ENCODE measurements around the gene IGFL4.

The IGFL4 gene

GRCh38 chr19:46036744-46037128, 4.1 kb downstream of the IGFL4 start:
- no peaks in the 10 kb centered on the region for H3K36me3 ChIP-seq (ENCODE audit: insufficient read depth, low read length)
- DNase-seq (no peak), ATAC-seq (ENCODE audit: insufficient read depth, low read depth) (no peak)
- H4K20me1 ChIP-seq (ENCODE audit: insufficient read depth, low read length) = no peaks in the 10 kb centered on the region
- no peak overlapping the region for H3K4me3 ChIP-seq (ENCODE audit: low read depth in 1 of 2, low read length in 2 of 2)
- H3K4me2 ChIP-seq (ENCODE audit: insufficient read depth, low read length) = no peak overlapping the region
- no peak overlapping the region for H2AFZ ChIP-seq (ENCODE audit: low read depth, low read length)
- peaks cover 8% of the 10 kb centered on the region for H3K9me3 ChIP-seq (ENCODE audit: insufficient read depth, low read length, severe bottlenecking)
- H3K9ac ChIP-seq (ENCODE audit: low read depth, low read length) = no peak overlapping the region
- peaks cover 8% of the 10 kb centered on the region for H3K27me3 ChIP-seq (ENCODE audit: insufficient read depth, low read length, poor library complexity)
- no peaks in the 10 kb centered on the region for H3K4me1 ChIP-seq (ENCODE audit: insufficient read depth, low read length)
- no peak for TF ChIP-seq EZH2 (IDR thresholded peaks at IDR 0.05; ENCODE audit: borderline replicate concordance, low read depth, low read length, severe bottlenecking)
- TF ChIP-seq CTCF (IDR thresholded peaks at IDR 0.05; ENCODE audit: borderline replicate concordance, extremely low read depth, low read length, poor library complexity, severe bottlenecking) = no peak
- H3K79me2 ChIP-seq (ENCODE audit: insufficient read depth, low read length) = no peaks in the 10 kb centered on the region
- no peak overlapping the region for H3K27ac ChIP-seq (ENCODE audit: low read length)

- no peak for ATAC-seq (ENCODE audit: insufficient read depth, low read depth)
Measured at GRCh38 chr19:46035986-46036743, 4.6 kb downstream of the IGFL4 start.

GRCh38 chr19:46035546-46035945, 5.3 kb downstream of the IGFL4 start:
- no peaks in the 10 kb centered on the region for H4K20me1 ChIP-seq (ENCODE audit: insufficient read depth, low read length)
- H3K9ac ChIP-seq (ENCODE audit: low read depth, low read length) = no peak overlapping the region
- DNase-seq = no peak
- peaks cover 5% of the 10 kb centered on the region for H3K27me3 ChIP-seq (ENCODE audit: insufficient read depth, low read length, poor library complexity)
- H3K4me2 ChIP-seq (ENCODE audit: insufficient read depth, low read length) = no peak overlapping the region
- no peaks in the 10 kb centered on the region for H3K4me1 ChIP-seq (ENCODE audit: insufficient read depth, low read length)
- no peaks in the 10 kb centered on the region for H3K36me3 ChIP-seq (ENCODE audit: insufficient read depth, low read length)
- no peak overlapping the region for H3K4me3 ChIP-seq (ENCODE audit: low read depth in 1 of 2, low read length in 2 of 2)
- peaks cover 8% of the 10 kb centered on the region for H3K9me3 ChIP-seq (ENCODE audit: insufficient read depth, low read length, severe bottlenecking)
- H3K27ac ChIP-seq (ENCODE audit: low read length) = no peak overlapping the region
- ATAC-seq (ENCODE audit: insufficient read depth, low read depth) = no peak
- no peak for TF ChIP-seq CTCF (IDR thresholded peaks at IDR 0.05; ENCODE audit: borderline replicate concordance, extremely low read depth, low read length, poor library complexity, severe bottlenecking)
- no peak for TF ChIP-seq EZH2 (IDR thresholded peaks at IDR 0.05; ENCODE audit: borderline replicate concordance, low read depth, low read length, severe bottlenecking)
- H2AFZ ChIP-seq (ENCODE audit: low read depth, low read length) = no peak overlapping the region
- H3K79me2 ChIP-seq (ENCODE audit: insufficient read depth, low read length) = no peaks in the 10 kb centered on the region

More at GRCh38 chr19:46035986-46036743, 4.6 kb downstream of the IGFL4 start:
- H3K4me3 ChIP-seq (ENCODE audit: low read depth in 1 of 2, low read length in 2 of 2) = no peak overlapping the region
- H3K9ac ChIP-seq (ENCODE audit: low read depth, low read length) = no peak overlapping the region
- no peaks in the 10 kb centered on the region for H3K79me2 ChIP-seq (ENCODE audit: insufficient read depth, low read length)
- peaks cover 8% of the 10 kb centered on the region for H3K9me3 ChIP-seq (ENCODE audit: insufficient read depth, low read length, severe bottlenecking)
- no peak overlapping the region for H2AFZ ChIP-seq (ENCODE audit: low read depth, low read length)
- H3K36me3 ChIP-seq (ENCODE audit: insufficient read depth, low read length) = no peaks in the 10 kb centered on the region
- H3K4me2 ChIP-seq (ENCODE audit: insufficient read depth, low read length) = no peak overlapping the region
- H3K4me1 ChIP-seq (ENCODE audit: insufficient read depth, low read length) = no peaks in the 10 kb centered on the region
- no peak for DNase-seq
- no peak overlapping the region for H3K27ac ChIP-seq (ENCODE audit: low read length)
- no peaks in the 10 kb centered on the region for H4K20me1 ChIP-seq (ENCODE audit: insufficient read depth, low read length)
- TF ChIP-seq CTCF (IDR thresholded peaks at IDR 0.05; ENCODE audit: borderline replicate concordance, extremely low read depth, low read length, poor library complexity, severe bottlenecking) = no peak
- no peak for TF ChIP-seq EZH2 (IDR thresholded peaks at IDR 0.05; ENCODE audit: borderline replicate concordance, low read depth, low read length, severe bottlenecking)
- peaks cover 5% of the 10 kb centered on the region for H3K27me3 ChIP-seq (ENCODE audit: insufficient read depth, low read length, poor library complexity)

Measured in DND-41 (cell line).